ENCODE results near the gene HSD3B7. TPM values are rescaled to one million over a fixed set of nuclear protein-coding genes. Genes with fewer than 3 reads are reported as not detected.

HSD3B7 gene
- total RNA-seq, 1 donor from 2014 or later = 11.5 TPM

DNA sequence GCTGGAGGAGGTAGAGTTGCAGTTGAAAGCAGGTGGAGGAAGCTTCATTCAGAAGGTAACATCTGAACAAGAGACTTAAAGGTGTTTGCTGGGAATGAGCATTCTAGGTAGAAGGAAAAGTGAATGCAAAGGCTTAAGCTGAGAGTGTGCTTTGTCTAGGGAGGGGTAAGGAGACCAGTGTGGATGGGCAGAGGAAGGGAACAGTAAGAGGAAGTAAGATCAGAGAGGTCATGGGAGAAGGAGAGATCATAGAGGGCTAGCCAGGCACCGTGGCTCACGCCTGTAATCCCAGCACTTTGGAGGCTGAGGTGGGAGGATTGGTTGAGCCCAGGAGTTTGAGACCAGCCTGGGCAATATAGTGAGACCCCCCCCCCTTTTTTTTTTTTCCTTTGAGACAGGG lies 51.7 kb downstream of the HSD3B7 start:
- TF ChIP-seq CTCF (IDR thresholded peaks at IDR 0.05; ENCODE audit: insufficient read depth, low read length, poor library complexity, severe bottlenecking) = no peak
- Histone ChIP-seq H3K27me3 (ENCODE audit: control insufficient read depth, insufficient read depth, low read length) (no peaks in the 10 kb centered on the region), H3K36me3 (ENCODE audit: control insufficient read depth, insufficient read depth, low read length) (peaks cover 2% of the 10 kb centered on the region), H3K4me3 (ENCODE audit: low read depth, low read length) (no peak overlapping the region)
- DNase-seq (ENCODE audit: low read depth) = no peak

Other genes with a start within 250 kb of the HSD3B7 start
- 23.6 and 32.3 TPM in 2 replicates for gene PHKG2, start 236.8 kb upstream of the HSD3B7 start, total RNA-seq
- gene CFAP119, start 223.1 kb upstream of the HSD3B7 start, total RNA-seq = 1.6 and 5.7 TPM in 2 replicates
- 101 and 130 TPM in 2 replicates for gene RNF40, start 222.9 kb upstream of the HSD3B7 start, total RNA-seq
- gene ZNF629, start 198.0 kb upstream of the HSD3B7 start, total RNA-seq = 22.8 and 23.9 TPM in 2 replicates
- 43.1 and 46.3 TPM in 2 replicates for gene BCL7C, start 91.1 kb upstream of the HSD3B7 start, total RNA-seq
- 1.4 and 2.1 TPM in 2 replicates for gene CTF1, start 88.6 kb upstream of the HSD3B7 start, total RNA-seq
- 36.4 and 37.9 TPM in 2 replicates for gene FBXL19, start 61.6 kb upstream of the HSD3B7 start, total RNA-seq
- gene ORAI3, start 36.1 kb upstream of the HSD3B7 start, total RNA-seq = 35.3 and 37.9 TPM in 2 replicates
- 7.2 TPM in 2 replicates for gene SETD1A, start 27.5 kb upstream of the HSD3B7 start, total RNA-seq
- 0.07 and 0.29 TPM in 2 replicates for gene STX1B, start 25.4 kb downstream of the HSD3B7 start, total RNA-seq
- 26.3 and 28.0 TPM in 2 replicates for gene STX4, start 48.4 kb downstream of the HSD3B7 start, total RNA-seq
- gene ZNF668, start 89.0 kb downstream of the HSD3B7 start, total RNA-seq = 23.1 and 27.8 TPM in 2 replicates
- gene ZNF646, start 89.2 kb downstream of the HSD3B7 start, total RNA-seq = 17.8 and 19.0 TPM in 2 replicates
- gene PRSS53, start 103.7 kb downstream of the HSD3B7 start, total RNA-seq = 1.6 and 2.1 TPM in 2 replicates
- 123 and 139 TPM in 2 replicates for gene VKORC1, start 109.6 kb downstream of the HSD3B7 start, total RNA-seq
- gene BCKDK, start 123.2 kb downstream of the HSD3B7 start, total RNA-seq = 50.9 and 59.6 TPM in 2 replicates
- 48.7 and 54.9 TPM in 2 replicates for gene KAT8, start 132.5 kb downstream of the HSD3B7 start, total RNA-seq
- gene PRSS8, start 150.5 kb downstream of the HSD3B7 start, total RNA-seq = 146 and 169 TPM in 2 replicates
- gene PRSS36, start 164.9 kb downstream of the HSD3B7 start, total RNA-seq = 0.55 and 1.5 TPM in 2 replicates
- 71.9 and 83.1 TPM in 2 replicates for gene FUS, start 194.9 kb downstream of the HSD3B7 start, total RNA-seq
- gene PYCARD, start 217.6 kb downstream of the HSD3B7 start, total RNA-seq = 38.5 and 38.6 TPM in 2 replicates
- not detected in 2 replicates for gene TRIM72, start 228.9 kb downstream of the HSD3B7 start, total RNA-seq
- gene PYDC1, start 231.9 kb downstream of the HSD3B7 start, total RNA-seq = not detected in 2 replicates

All from kidney epithelial cell (primary cell).